HTERT RPE-1 (cell line): Measurements from ENCODE around the gene FCHSD2.

ENCODE experiments used
- in situ Hi-C: fragments of 300-500 bp; cut with MboI; formaldehyde crosslinking; loops from 4 replicates; pipeline ENCODE4 v1.14.3; 2020; ENCODE audit warnings: low sequenced_read_pairs

The FCHSD2 gene

GRCh38 chr11:72850832-72851231 is 291.3 kb downstream of the FCHSD2 start:
- in situ Hi-C loops: no loop called here

- in situ Hi-C loops: loop anchor here (25.0 kb wide), 1 partner anchor 338 kb away; no protein-coding TSS in a partner anchor
Measured at GRCh38 chr11:72848846-72849466, 293.2 kb downstream of the FCHSD2 start.

GRCh38 chr11:72844356-72844755 is 297.8 kb downstream of the FCHSD2 start:
- in situ Hi-C loops: loop anchor here (25.0 kb wide), 1 partner anchor 343 kb away; no protein-coding TSS in a partner anchor

DNA sequence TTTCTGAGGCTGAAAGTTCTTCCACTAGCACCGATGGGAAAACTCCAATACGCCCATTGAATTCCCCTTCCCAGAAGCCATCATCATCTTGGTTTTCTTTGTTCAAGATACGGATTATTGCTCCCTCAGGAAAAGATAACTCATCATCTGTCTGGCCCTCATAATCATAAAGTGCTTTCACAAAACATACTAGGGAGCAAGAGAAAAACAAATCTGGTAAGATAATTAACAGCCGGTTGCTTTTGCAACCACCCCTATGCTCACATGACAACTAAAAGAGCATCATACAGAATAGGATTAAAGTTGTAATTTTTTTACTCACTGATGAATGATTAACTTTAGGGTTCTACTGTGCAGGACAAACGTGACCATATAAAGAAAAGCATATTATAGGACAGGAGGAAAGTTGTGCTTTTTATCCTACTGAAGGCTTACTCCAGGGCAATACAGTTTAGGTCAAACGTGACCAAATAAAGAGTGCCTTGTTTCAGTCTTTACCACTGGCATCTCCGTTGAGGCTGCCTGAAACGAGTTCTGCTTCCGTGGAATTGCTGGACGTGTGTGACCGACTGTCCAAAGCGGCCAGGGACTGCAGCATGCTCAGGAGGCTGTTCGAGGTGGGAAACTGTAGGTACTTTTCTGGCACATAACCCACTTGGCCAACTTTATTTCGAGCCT is 299.3 kb downstream of the FCHSD2 start:
- in situ Hi-C loops: loop anchor here (25.0 kb wide), 1 partner anchor 345 kb away; no protein-coding TSS in a partner anchor

DNA sequence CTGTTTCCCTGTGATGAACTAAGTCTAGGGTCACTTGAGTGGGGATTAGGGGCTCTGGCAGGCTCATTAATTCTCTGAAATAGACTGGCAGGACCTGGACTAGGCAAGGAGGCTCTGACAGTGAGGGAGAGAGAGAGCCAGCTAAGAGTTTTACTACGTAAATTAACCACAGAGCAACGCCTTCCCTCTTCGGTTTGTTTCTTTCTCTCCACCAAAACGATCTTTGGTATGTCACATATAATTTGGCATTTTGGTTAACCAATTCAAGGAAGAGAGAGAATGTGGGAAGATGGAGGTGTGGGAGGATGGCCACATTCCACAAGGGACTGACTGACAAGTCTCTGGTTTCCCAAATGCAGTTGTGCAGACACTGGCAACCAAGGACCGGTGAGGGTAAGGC is 300.0 kb downstream of the FCHSD2 start:
- in situ Hi-C loops: loop anchor here (25.0 kb wide), 1 partner anchor 345 kb away; no protein-coding TSS in a partner anchor

GRCh38 chr11:72841397-72841796 is 300.7 kb downstream of the FCHSD2 start:
- in situ Hi-C loops: loop anchor here (25.0 kb wide), 1 partner anchor 346 kb away; no protein-coding TSS in a partner anchor

- in situ Hi-C loops: loop anchor here (25.0 kb wide), 1 partner anchor 347 kb away; no protein-coding TSS in a partner anchor
Measured at GRCh38 chr11:72840780-72841179, 301.3 kb downstream of the FCHSD2 start.

DNA sequence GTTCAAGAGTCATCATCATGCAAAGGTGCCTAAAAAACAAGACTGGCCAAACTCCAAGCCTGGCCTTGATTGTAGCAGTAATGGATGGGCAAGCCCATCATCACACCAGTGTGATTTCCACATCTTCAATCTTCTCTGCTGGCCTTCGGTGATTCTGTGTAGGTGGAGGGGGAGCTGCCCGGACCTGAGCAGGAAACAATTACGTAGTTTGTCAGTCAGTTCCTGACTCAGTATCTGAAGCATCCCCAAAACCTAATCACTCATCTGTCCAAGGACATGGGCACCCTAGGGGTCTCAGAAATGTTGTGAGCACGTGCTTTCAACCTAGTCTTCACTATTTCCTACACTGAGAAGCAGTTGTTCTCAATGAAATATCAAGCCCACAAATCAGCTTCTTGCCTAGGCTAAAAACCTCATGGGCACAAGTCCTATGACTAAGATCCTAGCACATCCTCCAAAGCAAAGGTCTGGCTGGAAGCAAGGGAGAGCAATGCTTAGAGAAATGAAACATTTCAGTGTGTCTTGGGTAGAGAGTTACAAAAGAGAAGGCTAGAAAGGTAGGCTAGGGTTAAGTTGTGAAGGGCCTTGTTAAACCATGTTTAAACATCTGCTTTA is 303.3 kb downstream of the FCHSD2 start:
- in situ Hi-C loops: loop anchor here (25.0 kb wide), 1 partner anchor 349 kb away; no protein-coding TSS in a partner anchor

DNA sequence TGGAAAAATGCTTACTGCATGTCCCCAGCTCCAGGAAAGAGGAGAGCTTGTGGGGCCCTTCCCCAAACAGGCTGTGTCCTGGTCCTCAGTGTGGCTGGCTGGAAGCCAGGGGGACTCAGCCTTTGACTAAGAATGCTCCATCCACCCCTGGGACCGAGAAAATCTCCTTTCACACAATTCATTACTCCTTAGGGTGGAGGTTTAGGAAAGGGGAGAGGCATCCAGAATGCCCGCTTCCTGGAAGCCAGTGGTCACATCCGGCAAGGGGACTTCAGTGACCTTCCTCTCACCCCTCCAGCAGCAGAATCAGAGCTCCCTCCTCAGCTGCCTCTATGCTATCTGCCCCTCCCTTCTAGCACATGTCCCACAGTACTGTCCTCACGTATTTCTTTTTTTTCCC is 306.0 kb downstream of the FCHSD2 start:
- in situ Hi-C loops: loop anchor here (25.0 kb wide), 1 partner anchor 351 kb away; no protein-coding TSS in a partner anchor

DNA sequence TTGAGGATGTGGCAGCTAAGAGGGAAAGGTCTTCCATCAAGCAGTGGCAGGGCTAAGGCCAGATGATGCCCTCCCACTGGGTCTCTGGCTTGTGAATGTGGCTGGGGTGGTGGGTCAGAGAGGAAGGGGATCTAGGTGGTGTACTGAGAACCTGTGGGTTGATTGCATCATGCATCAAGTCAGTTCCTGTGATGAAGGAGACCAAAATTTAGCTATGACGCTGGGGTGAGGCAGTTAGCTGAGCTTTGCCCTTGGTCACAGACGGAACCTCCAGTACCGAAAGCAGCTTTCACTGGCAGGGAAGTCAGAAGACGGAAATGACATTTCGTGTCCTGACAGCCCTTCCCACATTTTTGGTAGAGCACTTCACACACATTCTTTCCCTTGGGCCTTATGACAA is 307.2 kb downstream of the FCHSD2 start:
- in situ Hi-C loops: loop anchor here (25.0 kb wide), 1 partner anchor 352 kb away; no protein-coding TSS in a partner anchor

DNA sequence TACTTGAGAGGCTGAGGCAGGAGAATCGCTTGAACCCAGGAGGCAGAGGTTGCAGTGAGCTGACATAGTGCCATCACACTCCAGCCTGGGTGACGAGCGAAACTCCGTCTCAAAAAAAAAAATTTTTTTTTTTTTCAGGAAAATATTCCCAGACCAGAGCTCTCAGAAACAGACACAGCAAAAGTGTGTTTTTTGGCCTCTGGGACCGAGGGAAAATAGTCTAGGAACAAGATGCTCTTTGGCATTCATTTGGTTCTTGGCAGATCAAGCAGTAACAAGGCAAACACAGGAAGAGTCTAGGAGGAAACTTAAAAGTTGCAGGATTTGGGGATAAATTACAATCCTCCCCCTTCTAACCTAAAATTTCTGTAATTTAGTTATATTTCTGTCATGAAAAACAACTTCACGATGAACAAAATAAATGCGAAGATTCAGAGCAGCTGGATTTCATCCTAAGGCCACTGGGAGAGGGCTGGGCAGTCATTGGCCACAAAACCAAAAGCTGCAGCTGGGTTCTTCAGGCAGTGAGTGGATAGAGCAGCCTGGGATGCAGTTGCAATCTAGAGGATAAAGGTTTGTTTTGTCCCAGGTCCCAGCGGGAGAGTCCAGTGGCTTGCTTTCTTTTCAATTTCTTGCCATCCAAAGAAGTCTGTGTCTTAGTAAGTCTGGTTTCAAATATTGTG is 308.2 kb downstream of the FCHSD2 start:
- in situ Hi-C loops: loop anchor here (25.0 kb wide), 1 partner anchor 353 kb away; no protein-coding TSS in a partner anchor

DNA sequence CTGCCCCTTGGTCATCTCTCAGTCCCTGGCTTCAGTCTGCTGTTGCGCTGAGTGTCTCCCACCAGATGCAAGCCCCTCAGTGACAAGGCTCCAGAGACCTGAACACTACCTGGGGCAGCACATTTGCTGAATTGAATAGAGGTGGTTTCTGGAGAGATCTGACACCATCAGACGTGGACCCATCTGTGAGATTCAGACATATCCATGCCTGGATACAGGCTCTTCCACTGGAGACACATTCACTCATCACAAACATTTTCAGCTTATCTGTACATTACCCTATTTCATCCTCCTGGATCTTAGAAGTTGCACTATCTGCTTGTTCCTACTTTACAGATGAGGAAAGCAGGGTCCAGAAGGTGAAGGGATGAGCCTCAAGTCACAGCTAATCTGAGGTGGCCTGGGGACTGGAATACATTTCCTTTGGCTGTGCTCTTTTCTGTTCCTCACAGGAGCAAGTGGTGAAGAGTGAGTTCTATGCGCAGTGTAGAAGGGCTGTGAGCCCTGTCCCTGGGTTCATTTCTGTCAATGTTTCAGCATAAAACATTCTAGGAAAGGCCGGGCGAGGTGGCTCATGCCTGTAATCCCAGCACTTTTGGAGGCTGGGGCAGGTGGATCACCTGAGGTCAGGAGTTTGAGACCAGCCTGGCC is 308.9 kb downstream of the FCHSD2 start:
- in situ Hi-C loops: loop anchor here (25.0 kb wide), 1 partner anchor 354 kb away; no protein-coding TSS in a partner anchor

DNA sequence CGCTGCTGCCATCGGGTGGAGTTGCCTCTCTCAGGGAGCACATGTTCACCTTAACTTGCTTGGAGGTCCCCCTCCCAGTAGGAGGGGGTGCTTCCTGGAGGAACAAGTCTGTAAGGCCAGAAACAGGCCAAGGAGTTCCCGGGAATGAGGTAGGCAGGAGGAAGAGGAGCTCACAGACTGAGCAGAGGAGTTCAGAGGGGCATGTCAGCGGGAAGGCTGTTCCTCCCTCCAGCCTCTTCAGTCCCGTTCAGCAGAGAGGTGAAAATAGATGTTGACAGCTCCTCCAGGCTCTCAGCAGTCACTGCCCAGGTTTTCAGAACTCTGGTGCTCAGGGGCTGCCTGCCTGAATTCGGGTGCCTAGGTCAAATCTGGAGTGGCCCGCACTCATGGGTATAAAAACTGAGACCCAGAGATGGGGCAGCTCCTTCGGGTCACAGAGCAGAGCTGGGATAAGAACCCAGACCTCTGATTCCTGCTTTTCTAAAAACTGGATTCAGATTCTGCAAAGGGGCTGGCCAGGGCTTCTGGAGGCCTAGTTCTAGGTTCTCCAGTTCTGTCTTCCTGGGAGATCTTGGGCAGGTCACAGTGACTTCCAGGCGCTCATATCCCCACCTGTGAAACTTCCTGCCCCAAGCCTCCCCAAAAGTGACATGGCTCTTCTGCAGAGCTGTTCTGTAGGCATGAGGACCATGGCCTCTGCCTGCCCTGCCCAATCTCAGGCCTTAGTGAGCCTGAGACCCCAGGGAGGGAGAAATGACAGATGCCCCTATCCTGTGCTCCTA is 309.6 kb downstream of the FCHSD2 start:
- in situ Hi-C loops: loop anchor here (25.0 kb wide), 1 partner anchor 355 kb away; no protein-coding TSS in a partner anchor

DNA sequence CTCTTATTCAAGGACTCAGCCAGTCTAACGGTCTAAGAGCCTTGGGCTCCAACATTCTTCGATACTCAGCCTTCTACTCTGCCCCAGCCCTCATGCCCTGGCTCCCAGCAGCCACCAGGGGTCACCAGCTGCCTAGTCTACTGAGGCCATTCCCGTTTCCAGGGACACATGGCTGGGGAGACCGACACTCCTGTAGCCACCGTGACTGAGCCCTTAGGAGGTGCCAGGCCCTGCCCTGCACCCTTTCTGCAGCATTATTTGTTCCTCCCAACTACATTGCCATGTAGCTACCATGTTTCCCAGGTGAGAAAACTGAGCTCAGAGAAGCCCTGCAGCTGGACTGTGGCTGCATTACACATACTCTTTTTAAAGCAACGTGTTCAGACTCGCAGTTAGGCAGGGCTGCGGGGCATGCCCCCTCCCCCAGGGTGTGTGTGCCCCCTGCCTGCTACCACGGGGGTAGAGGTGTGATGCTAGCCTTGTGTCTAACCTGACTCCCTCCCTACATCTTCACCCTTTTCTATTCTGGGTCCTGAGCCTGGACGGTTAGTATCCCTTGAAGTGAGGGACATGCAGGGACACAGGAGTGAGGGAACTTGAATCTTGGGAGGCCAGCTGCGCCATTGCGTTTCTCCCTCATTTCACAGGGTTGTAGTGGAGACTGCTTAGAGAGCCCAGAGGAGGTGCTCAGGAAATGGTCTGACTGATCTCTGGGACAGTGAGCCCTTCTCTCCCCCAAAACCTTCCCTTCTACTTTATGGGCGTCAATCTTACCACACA is 310.4 kb downstream of the FCHSD2 start:
- in situ Hi-C loops: loop anchor here (25.0 kb wide), 1 partner anchor 356 kb away; no protein-coding TSS in a partner anchor

GRCh38 chr11:72829884-72830533 is 312.1 kb downstream of the FCHSD2 start:
- in situ Hi-C loops: loop anchor here (25.0 kb wide), 1 partner anchor 357 kb away; no protein-coding TSS in a partner anchor

DNA sequence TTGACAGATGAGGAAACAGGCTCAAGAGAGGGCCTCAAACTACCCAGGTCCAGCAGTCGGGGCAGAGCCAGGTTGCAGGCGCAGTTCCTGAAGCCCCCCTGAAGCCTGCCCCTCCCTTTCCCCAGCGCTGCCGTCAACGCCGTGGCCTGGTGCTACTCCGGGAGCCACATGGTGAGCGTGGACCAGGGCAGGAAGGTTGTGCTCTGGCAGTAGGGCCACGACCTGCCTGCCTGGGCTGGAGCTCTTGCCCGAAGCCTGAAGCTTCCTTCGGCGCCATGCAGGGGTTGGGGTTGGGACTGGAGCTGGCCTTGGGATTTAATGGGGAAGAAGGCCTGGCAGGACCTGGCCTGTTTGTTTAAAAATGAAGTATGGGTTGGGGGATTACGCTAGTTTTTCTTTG is 312.9 kb downstream of the FCHSD2 start:
- in situ Hi-C loops: loop anchor here (25.0 kb wide), 1 partner anchor 358 kb away; no protein-coding TSS in a partner anchor

GRCh38 chr11:72828692-72829101 is 313.4 kb downstream of the FCHSD2 start:
- in situ Hi-C loops: loop anchor here (25.0 kb wide), 1 partner anchor 359 kb away; no protein-coding TSS in a partner anchor

- in situ Hi-C loops: loop anchor here (25.0 kb wide), 1 partner anchor 359 kb away; no protein-coding TSS in a partner anchor
Measured at GRCh38 chr11:72828081-72828567, 314.0 kb downstream of the FCHSD2 start.
